Activated T-cell treated with anti-CD3 and anti-CD28 coated beads for 24 hours (primary cell): ENCODE results near the gene FHIP2A.
"Not testable (repeated sequence)": the region's sequence is repeated elsewhere in the genome, so short reads cannot be mapped to it uniquely, and the experiment has no call there.

Experiments used
- DNase-seq: peaks from one replicate; pipeline ENCODE4 v3.0.0-alpha.2; 2020; ENCODE audit warnings: low read depth

The FHIP2A gene

GRCh38 chr10:114856544-114857287 lies 35.1 kb downstream of the FHIP2A start:
- DNase-seq, result no peak

DNA sequence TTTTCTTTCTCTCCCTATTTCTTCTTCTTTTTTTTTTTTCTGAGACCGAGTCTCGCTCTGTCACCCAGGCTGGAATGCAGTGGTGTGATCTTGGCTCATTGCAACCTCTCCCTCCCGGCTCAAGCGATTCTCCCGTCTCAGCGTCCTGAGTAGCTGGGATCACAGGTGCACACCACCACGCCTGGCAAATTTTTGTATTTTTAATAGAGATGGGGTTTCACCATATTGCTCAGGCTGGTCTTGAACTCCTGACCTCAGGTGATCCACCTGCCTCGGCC lies 35.6 kb downstream of the FHIP2A start:
- not testable (repeated sequence) for DNase-seq

DNA sequence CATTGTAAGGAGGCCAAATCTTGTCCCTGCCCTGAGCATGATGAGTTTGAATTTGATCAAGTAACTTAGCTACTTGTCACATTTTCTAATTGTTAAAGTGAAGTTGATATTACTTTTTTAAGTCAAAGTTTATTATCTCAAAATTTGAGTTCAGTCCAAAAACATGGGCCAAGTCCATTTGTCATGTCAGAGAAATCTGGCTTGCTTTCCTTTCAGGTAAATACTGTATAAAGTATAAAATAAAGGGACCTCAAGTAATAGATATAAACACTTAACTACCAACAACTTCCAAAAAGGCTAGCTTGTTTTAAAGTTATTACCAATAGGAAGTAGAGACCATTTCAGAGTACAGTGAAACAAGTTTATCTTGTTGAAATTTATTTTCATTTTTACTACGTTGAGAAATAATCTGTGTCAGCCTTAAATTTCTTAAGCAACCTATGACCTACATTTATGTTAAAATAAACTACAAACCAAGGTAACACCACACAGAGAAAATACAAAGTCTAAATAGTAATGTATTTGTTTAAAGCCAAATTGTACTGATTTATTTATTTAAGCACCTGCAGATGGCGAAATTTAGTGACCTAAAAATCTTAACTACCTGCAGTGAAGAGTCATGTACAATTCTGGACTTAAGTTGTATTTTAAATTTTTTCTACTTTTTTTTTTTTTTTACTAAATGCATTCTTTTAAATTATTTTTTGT lies 36.5 kb downstream of the FHIP2A start:
- no peak for DNase-seq

GRCh38 chr10:114859222-114859621 lies 37.6 kb downstream of the FHIP2A start:
- no peak for DNase-seq

DNA sequence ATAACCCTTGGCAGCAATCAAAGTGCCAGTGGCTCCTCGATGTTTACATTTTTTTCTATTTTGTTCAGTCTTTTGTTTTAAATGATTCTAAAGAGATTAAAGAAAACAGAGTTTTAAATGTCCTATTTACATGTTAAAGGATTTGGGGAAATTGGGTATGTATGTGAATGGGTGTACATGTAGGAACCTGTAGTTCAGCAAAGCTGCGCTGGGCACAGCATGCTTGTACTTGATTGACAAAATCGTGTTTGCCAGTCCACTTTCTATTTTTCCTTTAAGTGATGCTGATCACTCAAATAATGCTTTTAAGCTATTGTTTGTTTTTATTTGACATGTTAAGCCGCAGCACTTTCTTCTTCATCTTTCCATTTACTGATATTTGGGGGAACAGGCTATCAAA lies 40.9 kb downstream of the FHIP2A start:
- no peak for DNase-seq

GRCh38 chr10:114867365-114867764 lies 45.8 kb downstream of the FHIP2A start:
- DNase-seq, result no peak

- DNase-seq, result no peak
Measured at GRCh38 chr10:114868870-114869519, 47.4 kb downstream of the FHIP2A start.

DNA sequence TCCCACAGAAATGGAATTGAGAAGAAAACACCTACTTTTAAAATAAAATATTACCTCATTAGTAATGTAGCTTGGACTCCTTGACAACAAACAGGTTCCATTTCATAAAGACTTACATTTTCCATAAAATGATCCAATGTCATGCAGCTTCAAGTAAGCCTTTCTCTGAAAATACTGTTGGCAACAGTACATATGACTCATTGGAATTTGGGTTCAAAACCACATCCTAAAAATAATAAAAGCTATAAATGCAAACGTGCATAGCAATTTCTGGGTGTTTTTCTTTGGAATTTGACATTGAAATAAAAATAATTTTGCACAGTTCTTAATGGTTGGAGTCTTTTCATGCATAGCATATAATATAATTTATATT lies 47.9 kb downstream of the FHIP2A start:
- no peak for DNase-seq

DNA sequence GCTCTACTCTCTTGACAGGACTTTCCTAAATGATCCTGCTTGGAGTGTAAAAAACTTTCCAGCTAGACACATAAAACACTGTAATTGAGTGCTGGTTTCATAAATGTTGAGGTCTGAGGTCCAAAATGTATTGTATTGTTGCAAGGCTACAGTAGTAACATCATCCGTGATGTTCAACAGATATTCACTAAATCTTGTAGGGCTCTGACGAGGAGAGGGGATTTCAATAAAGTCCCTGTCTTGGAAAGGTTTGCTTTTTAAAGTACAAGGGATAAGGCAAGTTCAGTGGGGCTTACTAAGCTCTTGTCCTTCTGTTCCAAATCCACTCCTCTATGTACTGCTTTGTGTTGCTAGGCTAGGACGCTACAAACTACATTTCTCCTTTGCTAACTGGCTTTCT lies 48.9 kb downstream of the FHIP2A start:
- no peak for DNase-seq

DNA sequence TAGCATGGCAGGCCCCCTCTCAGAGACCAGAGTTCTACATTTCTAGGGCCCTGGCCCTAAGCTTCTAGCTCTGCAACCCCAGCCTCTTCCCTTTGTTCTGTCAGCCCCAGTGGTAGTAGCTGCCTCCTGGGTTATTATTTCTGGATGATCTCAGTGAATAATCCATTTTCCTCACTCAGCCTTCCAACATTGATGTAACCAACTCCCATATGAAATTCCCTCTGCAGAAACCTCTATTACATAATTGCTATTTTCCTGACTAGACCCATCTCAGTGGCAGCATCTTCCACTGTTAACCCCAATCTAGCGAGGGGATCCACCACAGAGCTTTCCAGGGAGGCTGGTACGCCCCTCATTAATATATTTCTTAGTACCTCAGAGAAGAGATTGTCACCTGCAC lies 49.8 kb downstream of the FHIP2A start:
- DNase-seq, result no peak
